Activated naive CD4-positive, alpha-beta T cell treated with anti-CD3 and anti-CD28 coated beads for 36 hours (primary cell): Measurements from ENCODE around the gene TFDP1. TPM values are rescaled to one million over a fixed set of nuclear protein-coding genes. Genes with fewer than 3 reads are reported as not detected.

Experiments
- CTCF ChIA-PET: fragments of 350-600 bp; sonication (Branson Sonifier 250); formaldehyde crosslinking; loops from one replicate; lab custom pipeline; 2021; ENCODE audit warnings: antibody characterized with exemption; lab: Charles Lee
- DNase-seq: peaks from one replicate; pipeline ENCODE4 v3.0.0-alpha.2; 2020
- H3K27ac Mint-ChIP-seq: one replicate; pipeline ENCODE4 v1.8.0; 2021; ENCODE audit warnings: mild to moderate bottlenecking, mixed read lengths
- H3K27me3 Mint-ChIP-seq: one replicate; pipeline ENCODE4 v1.8.0; 2021; ENCODE audit warnings: low read depth, mixed read lengths
- H3K36me3 Mint-ChIP-seq: one replicate; pipeline ENCODE4 v1.8.0; 2021; ENCODE audit warnings: low read depth, mixed read lengths
- H3K4me1 Mint-ChIP-seq: one replicate; pipeline ENCODE4 v1.8.0; 2021; ENCODE audit warnings: low read depth, mixed read lengths
- H3K4me3 Mint-ChIP-seq: one replicate; pipeline ENCODE4 v1.8.0; 2021; ENCODE audit warnings: mild to moderate bottlenecking, moderate library complexity, mixed read lengths
- H3K9me3 Mint-ChIP-seq: one replicate; pipeline ENCODE4 v1.8.0; 2021; ENCODE audit warnings: mixed read lengths
- intact Hi-C: fragments of 100-400 bp; cut with micrococcal nuclease; formaldehyde crosslinking; loops from one replicate; pipeline ENCODE4 v1.15.1; 2023
- total RNA-seq, 2 experiments: library from RNA; stranded (reverse); gene quantifications; one replicate each; pipeline ENCODE4 v1.2.3, GENCODE V29; 2021

The TFDP1 gene
- total RNA-seq, 2 experiments from 2014 or later = 157 to 161 TPM

GRCh38 chr13:113608967-113609533, 24.5 kb downstream of the TFDP1 start:
- Mint-ChIP-seq H3K4me3 (no peak overlapping the region), H3K36me3 (peaks cover 29% of the 10 kb centered on the region), H3K4me1 (peaks cover 8% of the 10 kb centered on the region), H3K27ac (no peak overlapping the region), H3K27me3 (no peaks in the 10 kb centered on the region), H3K9me3 (no peaks in the 10 kb centered on the region)
- intact Hi-C loops = no loop called here
- CTCF ChIA-PET = no interaction called here
- no peak for DNase-seq

GRCh38 chr13:113609616-113610015, 25.1 kb downstream of the TFDP1 start:
- CTCF ChIA-PET = no interaction called here
- no peak overlapping the region for H3K4me3 Mint-ChIP-seq
- H3K27ac Mint-ChIP-seq = no peak overlapping the region
- H3K9me3 Mint-ChIP-seq = no peaks in the 10 kb centered on the region
- peaks cover 8% of the 10 kb centered on the region for H3K4me1 Mint-ChIP-seq
- H3K27me3 Mint-ChIP-seq = no peaks in the 10 kb centered on the region
- no peak for DNase-seq
- H3K36me3 Mint-ChIP-seq = peaks cover 29% of the 10 kb centered on the region
- intact Hi-C loops = no loop called here

- H3K36me3 Mint-ChIP-seq = peaks cover 23% of the 10 kb centered on the region
- no peaks in the 10 kb centered on the region for H3K9me3 Mint-ChIP-seq
- no peak for DNase-seq
- peaks cover 5% of the 10 kb centered on the region for H3K4me1 Mint-ChIP-seq
- H3K27me3 Mint-ChIP-seq = no peaks in the 10 kb centered on the region
- no peak overlapping the region for H3K4me3 Mint-ChIP-seq
- intact Hi-C loops = no loop called here
- CTCF ChIA-PET = no interaction called here
- no peak overlapping the region for H3K27ac Mint-ChIP-seq
These were observed 25.7 kb downstream of the TFDP1 start for GRCh38 chr13:113610266-113610665.

GRCh38 chr13:113611996-113612395, 27.4 kb downstream of the TFDP1 start:
- H3K27me3 Mint-ChIP-seq = no peaks in the 10 kb centered on the region
- H3K9me3 Mint-ChIP-seq = no peaks in the 10 kb centered on the region
- H3K4me1 Mint-ChIP-seq = peaks cover 3% of the 10 kb centered on the region
- CTCF ChIA-PET = no interaction called here
- no peak overlapping the region for H3K27ac Mint-ChIP-seq
- H3K36me3 Mint-ChIP-seq = peaks cover 28% of the 10 kb centered on the region
- no peak overlapping the region for H3K4me3 Mint-ChIP-seq
- DNase-seq = no peak
- intact Hi-C loops = no loop called here

GRCh38 chr13:113612607-113613006, 28.1 kb downstream of the TFDP1 start:
- no peaks in the 10 kb centered on the region for H3K27me3 Mint-ChIP-seq
- no peaks in the 10 kb centered on the region for H3K9me3 Mint-ChIP-seq
- H3K36me3 Mint-ChIP-seq = peaks cover 28% of the 10 kb centered on the region
- DNase-seq = no peak
- no peak overlapping the region for H3K27ac Mint-ChIP-seq
- H3K4me1 Mint-ChIP-seq = peaks cover 3% of the 10 kb centered on the region
- no peak overlapping the region for H3K4me3 Mint-ChIP-seq
- CTCF ChIA-PET = interaction anchor here (0.5 kb wide), 1 partner anchor 578 kb away, joined by 6 read pairs; no protein-coding TSS in a partner anchor
- intact Hi-C loops = no loop called here

- Mint-ChIP-seq H3K36me3 (peaks cover 34% of the 10 kb centered on the region), H3K27ac (no peak overlapping the region), H3K27me3 (no peaks in the 10 kb centered on the region), H3K9me3 (no peaks in the 10 kb centered on the region), H3K4me3 (no peak overlapping the region), H3K4me1 (no peaks in the 10 kb centered on the region)
- intact Hi-C loops = no loop called here
- DNase-seq = no peak
- CTCF ChIA-PET = no interaction called here
These were observed 29.3 kb downstream of the TFDP1 start for GRCh38 chr13:113613789-113614379.

GRCh38 chr13:113616281-113616906, 31.8 kb downstream of the TFDP1 start:
- Mint-ChIP-seq H3K4me1 (no peaks in the 10 kb centered on the region), H3K4me3 (no peak overlapping the region), H3K27me3 (no peaks in the 10 kb centered on the region), H3K9me3 (no peaks in the 10 kb centered on the region), H3K36me3 (peaks cover 25% of the 10 kb centered on the region), H3K27ac (no peak overlapping the region)
- no peak for DNase-seq
- intact Hi-C loops = no loop called here
- CTCF ChIA-PET = no interaction called here

GRCh38 chr13:113616991-113617749, 32.6 kb downstream of the TFDP1 start:
- CTCF ChIA-PET = no interaction called here
- Mint-ChIP-seq H3K36me3 (peaks cover 21% of the 10 kb centered on the region), H3K9me3 (no peaks in the 10 kb centered on the region), H3K27me3 (no peaks in the 10 kb centered on the region), H3K27ac (no peak overlapping the region), H3K4me1 (no peaks in the 10 kb centered on the region), H3K4me3 (no peak overlapping the region)
- intact Hi-C loops = no loop called here
- no peak for DNase-seq

- no peaks in the 10 kb centered on the region for H3K9me3 Mint-ChIP-seq
- H3K4me3 Mint-ChIP-seq = no peak overlapping the region
- H3K27me3 Mint-ChIP-seq = no peaks in the 10 kb centered on the region
- intact Hi-C loops = no loop called here
- H3K27ac Mint-ChIP-seq = no peak overlapping the region
- H3K4me1 Mint-ChIP-seq = no peaks in the 10 kb centered on the region
- CTCF ChIA-PET = no interaction called here
- H3K36me3 Mint-ChIP-seq = peaks cover 18% of the 10 kb centered on the region
- DNase-seq = no peak
These were observed 33.4 kb downstream of the TFDP1 start for GRCh38 chr13:113617961-113618360.

- CTCF ChIA-PET = no interaction called here
- no peak overlapping the region for H3K27ac Mint-ChIP-seq
- intact Hi-C loops = no loop called here
- peaks cover 20% of the 10 kb centered on the region for H3K36me3 Mint-ChIP-seq
- no peaks in the 10 kb centered on the region for H3K9me3 Mint-ChIP-seq
- H3K4me3 Mint-ChIP-seq = no peak overlapping the region
- H3K4me1 Mint-ChIP-seq = no peaks in the 10 kb centered on the region
- DNase-seq = no peak
- no peaks in the 10 kb centered on the region for H3K27me3 Mint-ChIP-seq
These were observed 33.9 kb downstream of the TFDP1 start for GRCh38 chr13:113618455-113618854.

GRCh38 chr13:113620036-113620796, 35.7 kb downstream of the TFDP1 start:
- Mint-ChIP-seq H3K9me3 (no peaks in the 10 kb centered on the region), H3K36me3 (peaks cover 31% of the 10 kb centered on the region), H3K27ac (no peak overlapping the region), H3K4me1 (no peaks in the 10 kb centered on the region), H3K27me3 (no peaks in the 10 kb centered on the region), H3K4me3 (no peak overlapping the region)
- CTCF ChIA-PET = no interaction called here
- intact Hi-C loops = no loop called here
- no peak for DNase-seq

- DNase-seq = no peak
- Mint-ChIP-seq H3K4me1 (no peaks in the 10 kb centered on the region), H3K36me3 (peaks cover 35% of the 10 kb centered on the region), H3K4me3 (no peak overlapping the region), H3K9me3 (no peaks in the 10 kb centered on the region), H3K27me3 (no peaks in the 10 kb centered on the region), H3K27ac (no peak overlapping the region)
- CTCF ChIA-PET = no interaction called here
- intact Hi-C loops = no loop called here
These were observed 36.5 kb downstream of the TFDP1 start for GRCh38 chr13:113621046-113621445.
